ENCODE measurements around the gene FXYD1.

- TF ChIP-seq, protein P1, sequence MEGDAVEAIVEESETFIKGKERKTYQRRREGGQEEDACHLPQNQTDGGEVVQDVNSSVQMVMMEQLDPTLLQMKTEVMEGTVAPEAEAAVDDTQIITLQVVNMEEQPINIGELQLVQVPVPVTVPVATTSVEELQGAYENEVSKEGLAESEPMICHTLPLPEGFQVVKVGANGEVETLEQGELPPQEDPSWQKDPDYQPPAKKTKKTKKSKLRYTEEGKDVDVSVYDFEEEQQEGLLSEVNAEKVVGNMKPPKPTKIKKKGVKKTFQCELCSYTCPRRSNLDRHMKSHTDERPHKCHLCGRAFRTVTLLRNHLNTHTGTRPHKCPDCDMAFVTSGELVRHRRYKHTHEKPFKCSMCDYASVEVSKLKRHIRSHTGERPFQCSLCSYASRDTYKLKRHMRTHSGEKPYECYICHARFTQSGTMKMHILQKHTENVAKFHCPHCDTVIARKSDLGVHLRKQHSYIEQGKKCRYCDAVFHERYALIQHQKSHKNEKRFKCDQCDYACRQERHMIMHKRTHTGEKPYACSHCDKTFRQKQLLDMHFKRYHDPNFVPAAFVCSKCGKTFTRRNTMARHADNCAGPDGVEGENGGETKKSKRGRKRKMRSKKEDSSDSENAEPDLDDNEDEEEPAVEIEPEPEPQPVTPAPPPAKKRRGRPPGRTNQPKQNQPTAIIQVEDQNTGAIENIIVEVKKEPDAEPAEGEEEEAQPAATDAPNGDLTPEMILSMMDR (IDR thresholded peaks at IDR 0.05), result no peak
- TF ChIP-seq POLR2AphosphoS5 (IDR thresholded peaks at IDR 0.05) (no peak), POLR2A (IDR thresholded peaks at IDR 0.05) (no peak), EP300 (IDR thresholded peaks at IDR 0.05) (no peak)
Observed at GRCh38 chr19:35144259-35144599, 5.6 kb downstream of the FXYD1 start.
